GM12891 (cell line): ENCODE results near the gene DENND5B.

Source experiments
- POLR2A ChIP-seq: IDR thresholded peaks from 2 replicates; pipeline ENCODE4 v1.6.1; 2011; ENCODE audit warnings: low read depth, low read length, control low read depth
- TAF1 ChIP-seq: IDR thresholded peaks from 2 replicates; pipeline ENCODE4 v1.6.1; 2011; ENCODE audit warnings: low read depth, low read length, control low read depth

GRCh38 chr12:31390991-31391390, 199.9 kb downstream of the DENND5B start:
- TF ChIP-seq POLR2A (no peak), TAF1 (no peak)
